Tibial nerve (tissue), 3 donors: ENCODE data around the gene SOX8.

Experiments used
- CTCF ChIP-seq, 5 experiments: fragments of 200-600 bp in 3 of 5; fragments of 450-650 bp in 2 of 5; sonication (generic) in 3 of 5; IDR thresholded peaks; one replicate each; pipeline ENCODE4 v1.5.1; 2016 to 2019; ENCODE audit warnings: antibody characterized with exemption in 5 of 5, mild to moderate bottlenecking in 3 of 5, moderate library complexity in 2 of 5
- POLR2A ChIP-seq, 2 donors: fragments of 450-650 bp; IDR thresholded peaks; one replicate each; pipeline ENCODE4 v1.6.1; 2017; ENCODE audit warnings: antibody characterized with exemption in 2 of 2, mild to moderate bottlenecking in 2 of 2, moderate library complexity in 2 of 2

GRCh38 chr16:984121-984694, 2.6 kb downstream of the SOX8 start:
- TF ChIP-seq CTCF (IDR thresholded peaks at IDR 0.05) (no peak), POLR2A (IDR thresholded peaks at IDR 0.05) (no peak)
